Thyroid gland (tissue), 4 donors: ENCODE results near the gene CTXND1. TPM values are rescaled to one million over a fixed set of nuclear protein-coding genes. Genes with fewer than 3 reads are reported as not detected.

Source experiments
- DNase-seq, 2 donors: peaks; one replicate each; pipeline ENCODE4 v3.0.0-alpha.2; 2019
- H3K27ac ChIP-seq, 3 donors: fragments of 200-600 bp; sonication (generic); 1 replicate in 2 of 3; 2 replicates in 1 of 3; pipeline ENCODE4 v1.5.1; 2016 to 2019; ENCODE audit warnings: mild to moderate bottlenecking in 1 of 3, moderate library complexity in 1 of 3
- H3K27me3 ChIP-seq: fragments of 200-600 bp; sonication (generic); one replicate; pipeline ENCODE4 v1.5.1; 2019
- H3K36me3 ChIP-seq, 2 donors: fragments of 200-600 bp; sonication (generic); one replicate each; pipeline ENCODE4 v1.5.1; 2016 to 2019
- H3K4me1 ChIP-seq, 2 donors: fragments of 200-600 bp; sonication (generic); one replicate each; pipeline ENCODE4 v1.5.1; 2017 to 2019
- H3K4me3 ChIP-seq, 3 donors: fragments of 200-600 bp; sonication (generic); replicated peaks in 1 of 3; 1 replicate in 2 of 3; 2 replicates in 1 of 3; pipeline ENCODE4 v1.5.1; 2016; ENCODE audit warnings: mild to moderate bottlenecking in 1 of 3
- H3K9me3 ChIP-seq: fragments of 200-600 bp; sonication (generic); one replicate; pipeline ENCODE4 v1.5.1; 2017
- POLR2A ChIP-seq, 2 donors: fragments of 450-650 bp; IDR thresholded peaks; one replicate each; pipeline ENCODE4 v1.6.1; 2017; ENCODE audit warnings: antibody characterized with exemption in 2 of 2, mild to moderate bottlenecking in 2 of 2, moderate library complexity in 1 of 2
- WGBS, 2 donors: methylation state at CpG; one replicate each; pipeline ENCODE4 v1.1.5; 2017; 5-methylcytosine and 5-hydroxymethylcytosine counted together
- intact Hi-C: fragments of 100-400 bp; cut with DNase I; formaldehyde crosslinking; loops from one replicate; pipeline ENCODE4 v1.15.1; 2023
- total RNA-seq, 4 donors: library from RNA; depleted of rRNA; stranded (reverse); fragments of >200 nt; gene quantifications; one replicate each; pipeline ENCODE4 v1.2.3, GENCODE V29; 2016
- TF ChIP-seq, protein P1 (sequence below), 6 experiments: fragments of 200-600 bp in 3 of 6; fragments of 450-650 bp in 3 of 6; sonication (generic) in 3 of 6; IDR thresholded peaks; one replicate each; pipeline ENCODE4 v1.5.1; 2016 to 2019; ENCODE audit warnings: antibody characterized with exemption in 6 of 6, mild to moderate bottlenecking in 2 of 6, inconsistent platforms in 1 of 6, moderate library complexity in 1 of 6

The CTXND1 gene
- total RNA-seq, 4 donors from 2014 or later = 0.13 to 0.27 (median 0.24) TPM; not detected in 1

- no peaks in the 10 kb centered on the region for H3K9me3 ChIP-seq
- intact Hi-C loops = no loop called here
- H3K27me3 ChIP-seq = no peaks in the 10 kb centered on the region
- DNase-seq = no peak
- WGBS, 2 donors = 30 to 52% methylated on average over 4 of the region's 4 CpGs
- no peaks in the 10 kb centered on the region for H3K4me1 ChIP-seq
- H3K4me3 ChIP-seq = no peak overlapping the region
- no peak overlapping the region for H3K27ac ChIP-seq
- H3K36me3 ChIP-seq = no peaks in the 10 kb centered on the region
- TF ChIP-seq, protein P1, sequence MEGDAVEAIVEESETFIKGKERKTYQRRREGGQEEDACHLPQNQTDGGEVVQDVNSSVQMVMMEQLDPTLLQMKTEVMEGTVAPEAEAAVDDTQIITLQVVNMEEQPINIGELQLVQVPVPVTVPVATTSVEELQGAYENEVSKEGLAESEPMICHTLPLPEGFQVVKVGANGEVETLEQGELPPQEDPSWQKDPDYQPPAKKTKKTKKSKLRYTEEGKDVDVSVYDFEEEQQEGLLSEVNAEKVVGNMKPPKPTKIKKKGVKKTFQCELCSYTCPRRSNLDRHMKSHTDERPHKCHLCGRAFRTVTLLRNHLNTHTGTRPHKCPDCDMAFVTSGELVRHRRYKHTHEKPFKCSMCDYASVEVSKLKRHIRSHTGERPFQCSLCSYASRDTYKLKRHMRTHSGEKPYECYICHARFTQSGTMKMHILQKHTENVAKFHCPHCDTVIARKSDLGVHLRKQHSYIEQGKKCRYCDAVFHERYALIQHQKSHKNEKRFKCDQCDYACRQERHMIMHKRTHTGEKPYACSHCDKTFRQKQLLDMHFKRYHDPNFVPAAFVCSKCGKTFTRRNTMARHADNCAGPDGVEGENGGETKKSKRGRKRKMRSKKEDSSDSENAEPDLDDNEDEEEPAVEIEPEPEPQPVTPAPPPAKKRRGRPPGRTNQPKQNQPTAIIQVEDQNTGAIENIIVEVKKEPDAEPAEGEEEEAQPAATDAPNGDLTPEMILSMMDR (IDR thresholded peaks at IDR 0.05) = no peak
- TF ChIP-seq POLR2A (IDR thresholded peaks at IDR 0.05) = no peak
Measured at GRCh38 chr15:80288131-80288530, 36.1 kb upstream of the CTXND1 start.

DNA sequence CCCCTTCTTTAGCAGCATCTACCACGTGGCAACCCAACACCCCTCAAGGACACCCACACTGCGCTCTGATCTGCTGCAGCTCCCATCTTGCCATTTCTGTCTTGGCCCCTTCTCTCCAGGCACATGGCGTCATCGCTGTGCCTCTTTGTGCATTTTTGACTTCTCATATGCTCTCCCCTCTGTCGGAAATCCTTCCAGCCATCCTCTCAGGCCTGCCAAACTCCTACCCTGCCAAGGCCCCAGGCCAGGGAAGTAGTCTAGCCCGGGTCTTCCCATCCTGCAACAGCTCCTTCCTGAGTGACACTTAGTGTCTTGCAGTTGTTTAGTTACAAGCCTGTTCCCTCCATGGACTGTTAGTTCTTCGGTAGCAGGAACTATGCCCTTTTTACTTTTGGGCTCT, 34.0 kb upstream of the CTXND1 start:
- no peak overlapping the region for H3K27ac ChIP-seq
- intact Hi-C loops = no loop called here
- no peak for DNase-seq
- no peaks in the 10 kb centered on the region for H3K9me3 ChIP-seq
- H3K27me3 ChIP-seq = no peaks in the 10 kb centered on the region
- no peak overlapping the region for H3K4me3 ChIP-seq
- no peaks in the 10 kb centered on the region for H3K36me3 ChIP-seq
- WGBS, 2 donors = 84 to 85% methylated on average over 7 of the region's 7 CpGs
- no peaks in the 10 kb centered on the region for H3K4me1 ChIP-seq
- TF ChIP-seq POLR2A (IDR thresholded peaks at IDR 0.05) = no peak
- TF ChIP-seq, protein P1 (IDR thresholded peaks at IDR 0.05) = no peak

- no peak overlapping the region for H3K4me3 ChIP-seq
- 85 to 95% methylated on average over 8 of the region's 8 CpGs for WGBS, 2 donors
- DNase-seq = no peak
- no peak overlapping the region for H3K27ac ChIP-seq
- H3K4me1 ChIP-seq = no peaks in the 10 kb centered on the region
- H3K9me3 ChIP-seq = no peaks in the 10 kb centered on the region
- H3K36me3 ChIP-seq = no peaks in the 10 kb centered on the region
- TF ChIP-seq POLR2A (IDR thresholded peaks at IDR 0.05) = no peak
- TF ChIP-seq, protein P1 (IDR thresholded peaks at IDR 0.05) = no peak
- no peaks in the 10 kb centered on the region for H3K27me3 ChIP-seq
- intact Hi-C loops = no loop called here
Measured at GRCh38 chr15:80285379-80285778, 33.4 kb upstream of the CTXND1 start.

- Histone ChIP-seq H3K4me3 (no peak overlapping the region), H3K36me3 (no peaks in the 10 kb centered on the region), H3K9me3 (no peaks in the 10 kb centered on the region), H3K4me1 (no peaks in the 10 kb centered on the region), H3K27me3 (no peaks in the 10 kb centered on the region), H3K27ac (no peak overlapping the region)
- no peak for DNase-seq
- WGBS, 2 donors = 76 to 89% methylated on average over 3 of the region's 3 CpGs
- TF ChIP-seq, protein P1 (IDR thresholded peaks at IDR 0.05) = no peak
- TF ChIP-seq POLR2A (IDR thresholded peaks at IDR 0.05) = no peak
- intact Hi-C loops = no loop called here
Measured at GRCh38 chr15:80283531-80283930, 31.5 kb upstream of the CTXND1 start.

DNA sequence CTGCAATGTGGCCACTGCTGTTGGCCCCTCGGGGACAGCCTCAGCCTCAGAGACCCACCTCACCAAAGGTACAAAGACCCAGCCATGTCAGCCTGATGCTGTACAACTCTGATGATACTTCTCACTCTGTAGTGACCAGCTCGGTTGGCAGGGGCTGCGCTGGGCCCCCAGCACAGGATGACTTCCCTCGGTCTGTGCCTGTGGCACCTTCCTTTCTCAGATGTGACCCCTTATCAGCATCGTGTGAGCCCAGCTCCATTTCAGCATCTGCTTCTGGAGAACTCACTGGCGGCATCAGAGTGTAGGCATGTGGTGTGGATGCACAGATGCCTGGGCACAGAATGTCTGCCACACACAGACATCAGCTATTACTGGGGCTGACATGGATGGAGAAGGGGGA, 25.1 kb upstream of the CTXND1 start:
- no peak for DNase-seq
- TF ChIP-seq, protein P1 (IDR thresholded peaks at IDR 0.05) = no peak
- no peak for TF ChIP-seq POLR2A (IDR thresholded peaks at IDR 0.05)
- H3K4me3 ChIP-seq = no peak overlapping the region
- 60 to 92% methylated on average over 3 to 5 of the region's 6 CpGs for WGBS, 2 donors
- H3K27ac ChIP-seq = no peak overlapping the region
- H3K27me3 ChIP-seq = no peaks in the 10 kb centered on the region
- intact Hi-C loops = no loop called here
- H3K9me3 ChIP-seq = no peaks in the 10 kb centered on the region
- no peaks in the 10 kb centered on the region for H3K4me1 ChIP-seq
- H3K36me3 ChIP-seq = no peaks in the 10 kb centered on the region
